NCI-H2107 treated with DMSO at 0.1 percent for 48 hours (cell line): ENCODE measurements around the gene SMARCA2.

Source experiments
- DNase-seq: peaks from one replicate; lab custom pipeline; 2025; ENCODE audit not compliant: unreplicated experiment; lab: John Stamatoyannopoulos, UW

The SMARCA2 gene

DNA sequence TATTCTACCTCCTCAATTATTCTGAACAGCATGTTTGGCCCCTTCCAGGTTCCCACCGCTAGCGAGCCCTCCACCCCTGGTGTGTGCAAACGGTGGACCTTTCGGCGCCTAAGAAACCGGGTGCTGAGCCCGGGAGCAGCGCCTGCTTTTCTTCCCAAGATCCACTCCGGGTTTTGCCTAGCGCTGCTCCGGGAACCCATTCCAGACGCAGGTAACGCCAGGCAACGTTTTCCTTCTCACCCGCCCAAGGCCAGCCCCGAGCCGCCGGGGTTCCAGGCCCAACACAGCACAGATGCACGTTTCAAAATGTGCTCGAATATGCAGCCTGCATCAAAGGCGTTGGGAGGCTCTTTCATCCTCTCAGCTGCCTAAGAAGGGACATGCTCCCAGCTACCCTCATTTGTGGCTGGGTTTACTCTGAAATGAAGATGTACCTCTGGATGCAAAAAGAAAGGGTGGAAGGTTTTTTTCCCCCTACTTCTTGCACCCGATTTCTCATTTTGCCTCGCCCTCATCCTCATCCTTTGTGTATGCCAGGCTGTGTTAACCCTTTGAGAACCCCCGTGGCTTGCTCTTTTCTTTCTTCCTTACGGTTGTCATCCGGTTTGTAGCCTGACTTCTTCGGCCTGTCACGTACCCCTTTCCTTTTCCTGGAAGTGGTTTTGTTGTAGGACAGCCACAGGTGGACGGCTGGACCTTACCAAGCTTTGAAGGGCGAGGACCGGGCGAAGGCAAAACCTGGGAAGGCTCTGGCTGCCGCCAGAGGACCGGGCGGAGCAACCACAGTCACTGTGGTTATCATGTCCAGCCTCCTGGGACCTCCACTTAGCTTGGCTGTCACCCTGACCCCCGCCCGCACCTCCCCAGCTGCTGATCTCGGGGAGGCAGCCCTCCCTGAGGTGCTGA, 226.9 kb downstream of the SMARCA2 start:
- DNase-seq = peak; percentile 83

DNA sequence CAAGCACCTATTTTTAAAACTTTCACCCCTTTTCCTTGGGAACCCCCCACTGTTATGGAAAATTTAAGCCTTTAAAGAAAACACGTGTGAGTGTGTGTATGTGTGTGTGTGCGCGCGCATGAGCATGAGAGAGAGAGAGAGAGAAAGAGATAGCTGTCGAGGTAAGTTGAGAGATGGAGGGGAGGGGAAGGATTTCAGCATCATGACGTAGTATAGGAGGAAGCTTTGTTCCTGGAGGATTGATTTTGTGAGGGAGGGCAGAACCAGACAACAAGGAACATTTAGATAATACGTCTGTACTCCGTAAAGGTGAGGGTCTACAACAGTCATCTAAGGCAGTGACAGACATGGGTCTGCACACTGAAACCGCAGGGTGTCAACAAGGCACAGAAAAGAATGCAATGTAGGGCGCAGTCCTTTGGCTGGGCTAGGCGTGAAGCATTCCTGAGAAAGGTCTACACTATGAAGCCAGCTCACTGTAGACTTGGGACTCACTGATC, 227.7 kb downstream of the SMARCA2 start:
- DNase-seq = peak; percentile 83
